Loucy (cell line): ENCODE results near the gene SPC24.

Experiments used
- H2AFZ ChIP-seq: fragments of 200-600 bp; sonication (generic); 2 replicates; pipeline ENCODE4 v1.6.0; 2016; ENCODE audit warnings: antibody characterized with exemption, mild to moderate bottlenecking, low read length, moderate library complexity
- H3F3A ChIP-seq: fragments of 200-600 bp; 2 replicates; pipeline ENCODE4 v1.6.0; 2016; ENCODE audit warnings: antibody characterized with exemption, low read depth, mild to moderate bottlenecking
- H3K27me3 ChIP-seq: fragments of 200-600 bp; sonication (generic); 2 replicates; pipeline ENCODE4 v1.6.1; 2014; ENCODE audit warnings: low read length, mild to moderate bottlenecking; ENCODE audit not compliant: insufficient read depth, poor library complexity, severe bottlenecking
- H3K36me3 ChIP-seq: fragments of 200-600 bp; sonication (generic); 2 replicates; pipeline ENCODE4 v1.6.1; 2016; ENCODE audit warnings: low read length; ENCODE audit not compliant: insufficient read depth
- H3K4me1 ChIP-seq: fragments of 200-600 bp; sonication (generic); 2 replicates; pipeline ENCODE4 v1.5.1; 2014; ENCODE audit warnings: low read length, mild to moderate bottlenecking; ENCODE audit not compliant: insufficient read depth, poor library complexity, severe bottlenecking
- H3K4me2 ChIP-seq: fragments of 200-600 bp; sonication (generic); 2 replicates; pipeline ENCODE4 v1.6.0; 2014; ENCODE audit warnings: antibody characterized with exemption, low read length, low read depth, mild to moderate bottlenecking; ENCODE audit not compliant: poor library complexity, severe bottlenecking
- H3K4me3 ChIP-seq: fragments of 200-600 bp; sonication (generic); 2 replicates; pipeline ENCODE4 v1.5.1; 2014; ENCODE audit warnings: low read length, mild to moderate bottlenecking, mixed read lengths; ENCODE audit not compliant: poor library complexity, severe bottlenecking
- H3K79me2 ChIP-seq: fragments of 200-600 bp; sonication (generic); 2 replicates; pipeline ENCODE4 v1.6.1; 2014; ENCODE audit warnings: low read length; ENCODE audit not compliant: insufficient read depth
- H3K9ac ChIP-seq: fragments of 200-600 bp; sonication (generic); 2 replicates; pipeline ENCODE4 v1.6.0; 2014; ENCODE audit warnings: mild to moderate bottlenecking, low read depth, low read length, moderate library complexity; ENCODE audit not compliant: poor library complexity, severe bottlenecking
- H3K9me2 ChIP-seq: fragments of 200-600 bp; sonication (generic); replicated peaks from 2 replicates; pipeline ENCODE4 v1.6.1; 2016; ENCODE audit warnings: low read depth, low read length, mixed read lengths
- H3K9me3 ChIP-seq: fragments of 200-600 bp; sonication (generic); 2 replicates; pipeline ENCODE4 v1.6.1; 2014; ENCODE audit warnings: mild to moderate bottlenecking, antibody characterized with exemption, low read length, low read depth; ENCODE audit not compliant: insufficient read depth
- H4K20me1 ChIP-seq: fragments of 200-600 bp; sonication (generic); 2 replicates; pipeline ENCODE4 v1.6.0; 2014; ENCODE audit warnings: antibody characterized with exemption, low read length, mild to moderate bottlenecking; ENCODE audit not compliant: insufficient read depth, poor library complexity, severe bottlenecking
- EZH2phosphoT487 ChIP-seq: fragments of 200-600 bp; IDR thresholded peaks from 2 replicates; pipeline ENCODE4 v1.6.1; 2018; ENCODE audit warnings: antibody characterized with exemption, mild to moderate bottlenecking, moderate library complexity, borderline replicate concordance
- TF ChIP-seq, protein P1 (sequence below): fragments of 200-600 bp; sonication (generic); conservative IDR thresholded peaks from 2 replicates; pipeline ENCODE4 v1.5.1; 2014; ENCODE audit warnings: mild to moderate bottlenecking, antibody characterized with exemption, low read length

SPC24 gene

DNA sequence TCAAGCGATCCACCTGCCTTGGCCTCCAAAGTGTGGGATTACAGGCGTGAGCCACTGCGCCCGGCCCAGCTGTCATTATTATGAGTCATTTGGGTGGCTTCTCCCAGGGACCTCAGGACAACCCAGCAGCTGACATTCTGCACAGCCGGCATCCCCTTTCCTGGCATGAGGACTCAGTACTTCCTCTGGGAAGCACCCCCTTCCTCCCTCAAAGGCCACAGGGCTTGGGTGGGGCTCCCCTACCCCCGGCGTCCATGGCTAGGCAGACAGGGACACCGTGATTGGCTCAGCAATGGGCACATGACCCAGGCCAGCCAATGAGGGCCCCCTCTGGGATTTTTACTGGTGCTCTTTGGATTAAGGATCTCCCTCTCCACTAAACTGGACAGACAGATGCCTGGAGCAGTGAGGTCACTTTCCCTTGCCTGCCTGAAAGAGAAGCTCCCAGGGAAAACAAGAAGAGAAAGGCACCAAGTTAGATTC, 35.7 kb upstream of the SPC24 start:
- H3K79me2 ChIP-seq, result no peaks in the 10 kb centered on the region
- TF ChIP-seq EZH2phosphoT487, result no peak
- TF ChIP-seq, protein P1, sequence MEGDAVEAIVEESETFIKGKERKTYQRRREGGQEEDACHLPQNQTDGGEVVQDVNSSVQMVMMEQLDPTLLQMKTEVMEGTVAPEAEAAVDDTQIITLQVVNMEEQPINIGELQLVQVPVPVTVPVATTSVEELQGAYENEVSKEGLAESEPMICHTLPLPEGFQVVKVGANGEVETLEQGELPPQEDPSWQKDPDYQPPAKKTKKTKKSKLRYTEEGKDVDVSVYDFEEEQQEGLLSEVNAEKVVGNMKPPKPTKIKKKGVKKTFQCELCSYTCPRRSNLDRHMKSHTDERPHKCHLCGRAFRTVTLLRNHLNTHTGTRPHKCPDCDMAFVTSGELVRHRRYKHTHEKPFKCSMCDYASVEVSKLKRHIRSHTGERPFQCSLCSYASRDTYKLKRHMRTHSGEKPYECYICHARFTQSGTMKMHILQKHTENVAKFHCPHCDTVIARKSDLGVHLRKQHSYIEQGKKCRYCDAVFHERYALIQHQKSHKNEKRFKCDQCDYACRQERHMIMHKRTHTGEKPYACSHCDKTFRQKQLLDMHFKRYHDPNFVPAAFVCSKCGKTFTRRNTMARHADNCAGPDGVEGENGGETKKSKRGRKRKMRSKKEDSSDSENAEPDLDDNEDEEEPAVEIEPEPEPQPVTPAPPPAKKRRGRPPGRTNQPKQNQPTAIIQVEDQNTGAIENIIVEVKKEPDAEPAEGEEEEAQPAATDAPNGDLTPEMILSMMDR, result no peak
- no peak overlapping the region for H3K4me2 ChIP-seq
- no peaks in the 10 kb centered on the region for H3K9me2 ChIP-seq
- no peaks in the 10 kb centered on the region for H3K9me3 ChIP-seq
- no peaks in the 10 kb centered on the region for H3K4me1 ChIP-seq
- H3K9ac ChIP-seq, result no peak overlapping the region
- H3K4me3 ChIP-seq, result no peak overlapping the region
- H3K27me3 ChIP-seq, result no peaks in the 10 kb centered on the region
- no peak overlapping the region for H2AFZ ChIP-seq
- no peaks in the 10 kb centered on the region for H4K20me1 ChIP-seq
- no peaks in the 10 kb centered on the region for H3K36me3 ChIP-seq
- H3F3A ChIP-seq, result no peaks in the 10 kb centered on the region

DNA sequence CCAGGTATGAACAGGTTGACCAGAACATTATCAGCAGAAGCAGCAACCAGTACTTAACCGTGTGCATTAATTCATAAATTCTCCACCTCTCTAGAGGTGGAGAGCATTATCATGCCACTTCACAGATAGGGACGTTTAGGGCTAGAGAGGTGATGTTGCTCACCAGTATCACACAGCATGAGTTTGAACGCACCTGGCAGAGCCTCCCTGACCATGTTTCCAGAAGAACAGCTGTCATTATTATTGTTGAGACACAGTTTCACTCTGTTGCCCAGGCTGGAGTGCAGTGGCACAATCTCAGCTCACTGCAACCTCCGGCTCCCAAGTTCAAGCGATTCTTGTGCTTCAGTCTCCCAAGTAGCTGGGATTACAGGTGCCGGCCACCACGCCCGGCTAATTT, 34.9 kb upstream of the SPC24 start:
- H3K4me1 ChIP-seq, result no peaks in the 10 kb centered on the region
- H3K9me2 ChIP-seq, result no peaks in the 10 kb centered on the region
- no peaks in the 10 kb centered on the region for H4K20me1 ChIP-seq
- H3K27me3 ChIP-seq, result no peaks in the 10 kb centered on the region
- TF ChIP-seq, protein P1, result no peak
- no peak for TF ChIP-seq EZH2phosphoT487
- no peak overlapping the region for H2AFZ ChIP-seq
- H3K9ac ChIP-seq, result no peak overlapping the region
- no peak overlapping the region for H3K4me2 ChIP-seq
- H3K4me3 ChIP-seq, result no peak overlapping the region
- H3K36me3 ChIP-seq, result no peaks in the 10 kb centered on the region
- no peaks in the 10 kb centered on the region for H3F3A ChIP-seq
- H3K9me3 ChIP-seq, result no peaks in the 10 kb centered on the region
- H3K79me2 ChIP-seq, result no peaks in the 10 kb centered on the region

DNA sequence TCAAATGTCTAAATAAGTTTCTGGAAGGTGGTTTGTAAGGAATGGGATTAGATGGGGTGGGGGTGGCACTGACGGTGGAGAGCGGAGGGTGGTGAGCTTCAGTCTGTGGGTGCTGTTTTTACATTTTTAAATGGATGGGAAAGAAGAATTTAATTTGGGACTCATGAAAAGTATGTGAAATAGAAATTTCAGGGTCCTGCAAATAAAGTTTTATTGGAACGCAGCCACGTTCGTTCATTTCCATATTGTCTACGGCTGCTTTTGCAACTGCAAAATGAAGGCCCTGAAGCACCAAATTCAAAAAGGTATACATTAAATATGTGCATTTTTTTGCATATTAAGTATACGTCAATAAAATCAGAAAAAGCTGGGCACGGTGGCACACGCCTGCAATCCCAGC, 31.9 kb upstream of the SPC24 start:
- H4K20me1 ChIP-seq, result no peaks in the 10 kb centered on the region
- H3K4me2 ChIP-seq, result no peak overlapping the region
- H3K9ac ChIP-seq, result no peak overlapping the region
- no peaks in the 10 kb centered on the region for H3K27me3 ChIP-seq
- no peak overlapping the region for H3K4me3 ChIP-seq
- no peaks in the 10 kb centered on the region for H3K9me3 ChIP-seq
- no peaks in the 10 kb centered on the region for H3K9me2 ChIP-seq
- H3K79me2 ChIP-seq, result no peaks in the 10 kb centered on the region
- no peak overlapping the region for H2AFZ ChIP-seq
- no peaks in the 10 kb centered on the region for H3K36me3 ChIP-seq
- H3K4me1 ChIP-seq, result no peaks in the 10 kb centered on the region
- TF ChIP-seq, protein P1, result no peak
- TF ChIP-seq EZH2phosphoT487, result no peak
- H3F3A ChIP-seq, result no peaks in the 10 kb centered on the region
